ENCODE measurements around the gene HOMER2. TPM values are rescaled to one million over a fixed set of nuclear protein-coding genes. Genes with fewer than 3 reads are reported as not detected.

HOMER2 gene
- total RNA-seq, 2 experiments from 2014 or later, result 0.85 to 1.6 TPM

- Mint-ChIP-seq H3K27ac (no peak overlapping the region), H3K4me1 (ENCODE audit: low read depth) (peaks cover 22% of the 10 kb centered on the region), H3K9me3 (no peaks in the 10 kb centered on the region), H3K27me3 (no peaks in the 10 kb centered on the region), H3K36me3 (ENCODE audit: low read depth) (peaks cover under 1% of the 10 kb centered on the region), H3K4me3 (no peak overlapping the region)
- no peaks in the 10 kb centered on the region for H3K27me3 ChIP-seq (ENCODE audit: control insufficient read depth in 1 of 2, insufficient read depth in 2 of 2, low read length in 2 of 2)
- intact Hi-C loops (cut with DNase I, micrococcal nuclease), result no loop called here
- CTCF ChIA-PET, result interaction anchor here (0.6 to 1.2 kb wide), 4 partner anchors 13 to 319 kb away, joined by 3 to 4 read pairs (median 3); no protein-coding TSS in a partner anchor
- no peak overlapping the region for H3K27ac ChIP-seq (ENCODE audit: low read depth in 1 of 2, low read length in 2 of 2)
- ATAC-seq (ENCODE audit: poor library complexity) (peak; percentile 53), DNase-seq (peak in 10 of 14 experiments; percentile 12 to 74 (median 39))
- no peak overlapping the region for H3K4me3 ChIP-seq (ENCODE audit: low read length)
- TF ChIP-seq, protein P1, sequence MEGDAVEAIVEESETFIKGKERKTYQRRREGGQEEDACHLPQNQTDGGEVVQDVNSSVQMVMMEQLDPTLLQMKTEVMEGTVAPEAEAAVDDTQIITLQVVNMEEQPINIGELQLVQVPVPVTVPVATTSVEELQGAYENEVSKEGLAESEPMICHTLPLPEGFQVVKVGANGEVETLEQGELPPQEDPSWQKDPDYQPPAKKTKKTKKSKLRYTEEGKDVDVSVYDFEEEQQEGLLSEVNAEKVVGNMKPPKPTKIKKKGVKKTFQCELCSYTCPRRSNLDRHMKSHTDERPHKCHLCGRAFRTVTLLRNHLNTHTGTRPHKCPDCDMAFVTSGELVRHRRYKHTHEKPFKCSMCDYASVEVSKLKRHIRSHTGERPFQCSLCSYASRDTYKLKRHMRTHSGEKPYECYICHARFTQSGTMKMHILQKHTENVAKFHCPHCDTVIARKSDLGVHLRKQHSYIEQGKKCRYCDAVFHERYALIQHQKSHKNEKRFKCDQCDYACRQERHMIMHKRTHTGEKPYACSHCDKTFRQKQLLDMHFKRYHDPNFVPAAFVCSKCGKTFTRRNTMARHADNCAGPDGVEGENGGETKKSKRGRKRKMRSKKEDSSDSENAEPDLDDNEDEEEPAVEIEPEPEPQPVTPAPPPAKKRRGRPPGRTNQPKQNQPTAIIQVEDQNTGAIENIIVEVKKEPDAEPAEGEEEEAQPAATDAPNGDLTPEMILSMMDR (IDR thresholded peaks at IDR 0.05), result peak; percentile 43
- H3K9me3 ChIP-seq (ENCODE audit: control insufficient read depth in 1 of 2, insufficient read depth in 1 of 2, low read length in 2 of 2), result no peaks in the 10 kb centered on the region
- peaks cover 1% of the 10 kb centered on the region for H3K4me1 ChIP-seq (ENCODE audit: insufficient read depth, low read length)
- H3K36me3 ChIP-seq (ENCODE audit: insufficient read depth, low read length), result no peaks in the 10 kb centered on the region
- POLR2A ChIA-PET, result interaction anchor here (0.6 kb wide), 1 partner anchor 39 kb away, joined by 4 read pairs; no protein-coding TSS in a partner anchor
These were observed 102.7 kb downstream of the HOMER2 start for GRCh38 chr15:82849556-82850512.

- Histone ChIP-seq H3K27ac (ENCODE audit: low read depth in 1 of 2, low read length in 2 of 2) (no peak overlapping the region), H3K36me3 (ENCODE audit: insufficient read depth, low read length) (no peaks in the 10 kb centered on the region), H3K4me1 (ENCODE audit: insufficient read depth, low read length) (peaks cover 4% of the 10 kb centered on the region), H3K9me3 (ENCODE audit: control insufficient read depth in 1 of 2, insufficient read depth in 1 of 2, low read length in 2 of 2) (no peaks in the 10 kb centered on the region), H3K4me3 (ENCODE audit: low read length) (no peak overlapping the region), H3K27me3 (ENCODE audit: control insufficient read depth in 1 of 2, insufficient read depth in 2 of 2, low read length in 2 of 2) (no peaks in the 10 kb centered on the region)
- H3K27me3 Mint-ChIP-seq, result no peaks in the 10 kb centered on the region
- ChIA-PET CTCF (no interaction called here), POLR2A (no interaction called here)
- no peak overlapping the region for H3K4me3 Mint-ChIP-seq
- H3K36me3 Mint-ChIP-seq (ENCODE audit: low read depth), result peaks cover 4% of the 10 kb centered on the region
- H3K4me1 Mint-ChIP-seq (ENCODE audit: low read depth), result peaks cover 22% of the 10 kb centered on the region
- H3K9me3 Mint-ChIP-seq, result no peaks in the 10 kb centered on the region
- H3K27ac Mint-ChIP-seq, result no peak overlapping the region
- ATAC-seq (ENCODE audit: poor library complexity) (no peak), DNase-seq (no peak)
- TF ChIP-seq, protein P1 (IDR thresholded peaks at IDR 0.05), result no peak
- intact Hi-C loops (cut with DNase I, micrococcal nuclease), result no loop called here
These were observed 104.1 kb downstream of the HOMER2 start for GRCh38 chr15:82848241-82848993.

GRCh38 chr15:82847703-82848102 lies 104.8 kb downstream of the HOMER2 start:
- no peaks in the 10 kb centered on the region for H3K36me3 ChIP-seq (ENCODE audit: insufficient read depth, low read length)
- intact Hi-C loops (cut with DNase I, micrococcal nuclease), result no loop called here
- peaks cover 0 to 5% of the 10 kb centered on the region in 2 experiments for H3K9me3 ChIP-seq (ENCODE audit: control insufficient read depth in 1 of 2, insufficient read depth in 1 of 2, low read length in 2 of 2)
- CTCF ChIA-PET, result no interaction called here
- TF ChIP-seq, protein P1 (IDR thresholded peaks at IDR 0.05), result no peak
- H3K9me3 Mint-ChIP-seq, result no peaks in the 10 kb centered on the region
- peaks cover 4% of the 10 kb centered on the region for H3K4me1 ChIP-seq (ENCODE audit: insufficient read depth, low read length)
- POLR2A ChIA-PET, result no interaction called here
- H3K4me1 Mint-ChIP-seq (ENCODE audit: low read depth), result peaks cover 18% of the 10 kb centered on the region
- no peak overlapping the region for H3K4me3 ChIP-seq (ENCODE audit: low read length)
- no peak for ATAC-seq (ENCODE audit: poor library complexity)
- no peak overlapping the region for H3K27ac Mint-ChIP-seq
- no peaks in the 10 kb centered on the region for H3K27me3 Mint-ChIP-seq
- DNase-seq, result no peak
- peaks cover 4% of the 10 kb centered on the region for H3K36me3 Mint-ChIP-seq (ENCODE audit: low read depth)
- no peaks in the 10 kb centered on the region for H3K27me3 ChIP-seq (ENCODE audit: control insufficient read depth in 1 of 2, insufficient read depth in 2 of 2, low read length in 2 of 2)
- H3K27ac ChIP-seq (ENCODE audit: low read depth in 1 of 2, low read length in 2 of 2), result no peak overlapping the region
- H3K4me3 Mint-ChIP-seq, result no peak overlapping the region
